ENCODE results near the gene MAML2. TPM values are rescaled to one million over a fixed set of nuclear protein-coding genes. Genes with fewer than 3 reads are reported as not detected.
"Not testable (repeated sequence)": the region's sequence is repeated elsewhere in the genome, so short reads cannot be mapped to it uniquely, and the experiment has no call there.

Gene MAML2
- polyA plus RNA-seq, 3 donors: 30.0 to 33.8 (median 30.9) TPM

GRCh38 chr11:96194581-96195374 lies 148.2 kb downstream of the MAML2 start:
- no peak for DNase-seq (ENCODE audit: low read depth in 3 of 3, low spot score in 2 of 3)

- no peak for DNase-seq (ENCODE audit: low read depth in 3 of 3, low spot score in 2 of 3)
Observed at GRCh38 chr11:96193745-96194443, 149.1 kb downstream of the MAML2 start.

DNA sequence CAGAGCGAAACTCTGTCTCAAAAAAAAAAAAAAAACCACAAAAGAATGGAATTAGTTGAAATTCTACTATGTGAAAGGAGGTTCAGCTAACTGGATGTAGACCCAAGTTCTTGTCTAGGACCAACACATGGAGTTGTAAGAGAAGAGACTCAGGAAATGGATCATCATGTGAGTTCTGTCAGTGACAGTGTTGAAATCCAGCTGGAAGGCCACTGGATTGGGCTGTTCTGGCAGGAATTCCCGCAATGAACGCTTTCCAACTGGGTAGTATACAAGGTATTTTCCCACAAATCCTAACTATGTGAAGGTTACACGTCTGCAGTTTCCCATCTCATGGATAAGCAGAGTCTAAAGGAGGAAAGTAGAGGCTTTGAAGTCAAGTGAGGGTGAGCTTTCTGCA lies 151.2 kb downstream of the MAML2 start:
- DNase-seq (ENCODE audit: low read depth in 3 of 3, low spot score in 2 of 3): no peak

DNA sequence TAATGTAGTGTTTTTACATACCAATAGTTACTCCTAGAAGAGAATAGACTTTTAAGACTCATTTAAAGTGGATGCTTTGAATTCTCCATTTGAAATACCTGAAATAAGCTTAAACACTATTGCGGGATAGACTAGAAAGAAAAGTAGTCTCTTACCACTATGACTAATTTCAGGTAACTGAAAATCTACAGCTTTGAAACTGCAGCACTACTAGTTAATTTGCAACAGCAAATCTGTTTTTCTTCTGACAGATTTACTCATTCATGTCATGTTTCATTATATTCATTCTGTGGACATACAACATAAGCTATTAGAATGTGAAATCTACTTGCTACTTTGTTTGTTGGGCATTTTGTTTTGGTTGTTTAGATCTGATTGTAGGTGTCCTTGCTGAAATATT lies 153.6 kb downstream of the MAML2 start:
- no peak for DNase-seq (ENCODE audit: low read depth in 3 of 3, low spot score in 2 of 3)

DNA sequence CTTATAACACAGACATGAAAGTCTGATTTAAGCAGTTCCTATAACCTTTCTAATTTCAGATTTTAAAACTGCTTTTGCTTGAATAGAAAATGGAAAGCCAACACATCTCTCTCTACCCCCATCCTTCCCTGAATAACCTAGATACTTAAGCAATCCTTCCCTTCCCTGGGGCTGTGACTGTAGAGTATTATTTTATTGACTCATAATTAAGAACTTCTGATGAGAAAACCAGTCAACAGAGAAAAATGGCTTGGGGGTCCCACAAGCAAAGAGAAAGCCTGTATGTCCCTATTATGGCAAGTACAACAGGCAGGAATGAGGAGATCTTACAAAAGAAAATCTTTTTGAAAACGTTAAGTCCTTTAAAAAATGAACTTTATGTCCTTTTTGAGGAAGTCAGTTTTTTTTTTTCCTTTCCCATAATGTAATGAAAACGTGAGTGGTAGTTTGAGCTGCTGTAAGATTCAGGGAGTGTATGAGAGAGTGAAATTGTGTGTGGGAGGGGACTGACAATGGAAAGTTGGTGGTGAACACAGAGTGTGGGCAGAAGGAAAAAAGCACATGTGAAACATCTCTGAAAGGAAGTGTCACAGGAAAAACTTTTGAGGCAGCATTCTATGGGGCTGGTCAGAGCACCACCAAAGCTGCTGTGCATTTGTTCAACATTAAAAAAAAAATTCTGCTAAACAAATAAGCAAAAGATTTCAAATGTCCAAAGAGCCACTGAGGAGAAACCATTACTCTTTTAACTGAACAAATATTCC lies 154.6 kb downstream of the MAML2 start:
- DNase-seq (ENCODE audit: low read depth in 3 of 3, low spot score in 2 of 3): no peak

DNA sequence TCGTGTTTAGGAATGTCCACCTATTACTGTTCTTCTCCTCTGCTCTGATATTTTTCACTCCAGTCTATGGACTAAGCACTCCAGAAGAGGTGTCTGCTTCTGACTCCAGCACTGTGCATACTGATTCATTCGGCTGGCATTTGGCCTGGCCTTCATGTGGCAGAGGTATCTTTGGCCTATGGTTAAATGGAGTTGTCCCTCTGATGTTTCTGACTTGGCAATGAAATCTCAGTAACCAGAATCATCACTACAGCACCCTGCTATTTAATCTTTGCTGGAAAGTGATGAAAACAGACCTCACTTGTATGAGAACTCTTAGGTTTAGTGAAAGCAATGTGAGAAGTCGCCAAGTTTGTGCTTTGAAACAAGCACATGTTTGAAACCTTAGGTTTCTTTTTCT lies 155.2 kb downstream of the MAML2 start:
- no peak for DNase-seq (ENCODE audit: low read depth in 3 of 3, low spot score in 2 of 3)

DNA sequence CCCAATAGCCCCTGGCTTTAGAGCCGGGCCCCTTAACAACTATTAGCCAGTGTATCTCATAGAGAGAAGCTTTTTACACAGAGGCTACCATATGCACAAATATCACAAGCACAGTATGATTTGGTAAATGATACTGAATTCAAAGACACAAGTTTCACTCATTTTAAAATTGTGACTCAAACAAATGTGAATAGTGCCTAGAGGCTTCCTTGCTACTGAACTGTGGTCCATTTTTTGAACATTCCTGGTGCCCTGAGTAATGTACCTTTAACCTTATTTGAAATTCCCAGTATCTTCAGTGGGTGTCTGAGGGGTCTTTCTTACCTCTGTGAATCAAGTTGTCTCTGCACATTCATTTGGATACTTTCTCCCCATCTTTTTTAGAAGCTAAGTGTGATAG lies 156.2 kb downstream of the MAML2 start:
- no peak for DNase-seq (ENCODE audit: low read depth in 3 of 3, low spot score in 2 of 3)

GRCh38 chr11:96185220-96185768 lies 157.7 kb downstream of the MAML2 start:
- DNase-seq (ENCODE audit: low read depth in 3 of 3, low spot score in 2 of 3): no peak

DNA sequence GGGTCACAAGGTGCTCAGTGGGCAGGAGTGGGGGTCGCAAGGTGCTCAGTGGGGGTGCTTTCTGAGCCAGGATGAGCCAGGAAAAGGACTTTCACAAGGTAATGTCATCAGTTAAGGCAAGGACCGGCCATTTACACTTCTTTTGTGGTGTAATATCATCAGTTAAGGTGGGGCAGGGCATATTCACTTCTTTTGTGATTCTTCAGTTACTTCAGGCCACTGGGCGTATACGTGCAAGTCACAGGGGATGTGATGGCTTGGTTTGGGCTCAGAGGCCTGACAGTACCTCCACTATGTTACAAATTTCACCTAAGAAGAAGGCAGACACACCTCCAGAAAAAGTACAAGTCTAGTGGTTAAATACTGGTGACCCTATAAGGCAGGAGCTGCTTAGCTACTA lies 162.1 kb downstream of the MAML2 start:
- not testable (repeated sequence) for DNase-seq (ENCODE audit: low read depth in 3 of 3, low spot score in 2 of 3)

GRCh38 chr11:96180341-96180740 lies 162.7 kb downstream of the MAML2 start:
- DNase-seq (ENCODE audit: low read depth in 3 of 3, low spot score in 2 of 3): no peak

DNA sequence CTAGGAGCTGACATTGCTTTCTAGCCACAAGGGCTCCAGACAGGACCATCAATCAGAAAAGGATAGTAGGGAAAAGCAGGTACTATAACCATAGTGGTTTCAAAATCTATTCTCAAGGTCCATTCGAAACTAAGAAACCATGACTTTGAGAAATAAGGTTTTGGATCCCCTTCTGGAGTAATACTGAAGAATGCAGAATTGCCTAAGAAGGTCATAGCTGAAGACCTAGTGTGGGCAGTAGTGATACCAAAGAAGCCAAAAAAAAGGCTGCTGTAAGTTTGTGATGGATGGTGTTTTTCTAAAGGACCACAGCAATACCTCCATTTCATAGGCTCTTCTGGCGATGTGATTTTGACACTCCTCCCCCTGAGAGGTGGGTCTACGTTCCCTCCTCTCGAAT lies 163.1 kb downstream of the MAML2 start:
- DNase-seq (ENCODE audit: low read depth in 3 of 3, low spot score in 2 of 3): no peak

GRCh38 chr11:96178887-96179279 lies 164.1 kb downstream of the MAML2 start:
- no peak for DNase-seq (ENCODE audit: low read depth in 3 of 3, low spot score in 2 of 3)

DNA sequence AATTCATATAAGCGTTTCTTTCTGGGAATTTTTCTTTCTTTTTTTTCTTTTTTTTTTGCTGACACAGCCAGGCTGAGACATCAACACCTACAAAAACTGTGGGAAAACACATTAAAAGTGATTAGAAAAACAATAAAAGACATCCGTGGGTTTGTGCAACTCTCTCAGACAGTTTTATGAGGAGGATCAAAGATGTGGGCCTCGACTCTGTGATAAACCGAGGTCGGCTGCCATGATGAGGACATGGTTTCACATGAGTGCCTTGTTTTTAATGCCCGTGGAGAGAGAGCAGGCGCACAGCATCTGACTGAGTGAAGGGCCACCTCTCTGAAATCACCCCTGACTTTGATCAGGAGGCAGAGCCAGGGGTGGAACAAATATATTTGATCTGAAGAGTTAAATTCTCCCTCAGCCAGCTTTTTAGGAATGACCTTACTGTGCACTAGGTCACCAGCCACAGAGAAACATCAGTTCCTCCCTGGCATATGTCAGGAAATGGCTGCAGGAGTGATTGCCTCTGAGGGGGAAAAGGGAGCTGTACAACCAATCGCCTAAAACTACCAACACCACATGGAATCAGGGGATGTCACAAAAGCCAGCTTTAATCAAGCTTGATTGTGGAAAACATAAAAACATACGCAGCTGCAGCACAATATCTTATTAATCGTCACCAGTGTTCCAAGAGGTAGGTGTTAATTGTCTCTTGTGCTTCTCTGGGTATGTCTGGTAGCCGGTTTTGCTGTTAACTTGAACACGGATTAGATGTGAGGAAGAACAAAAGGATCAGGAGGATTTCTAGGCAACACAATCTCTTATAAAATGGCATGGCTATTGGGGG lies 164.7 kb downstream of the MAML2 start:
- DNase-seq (ENCODE audit: low read depth in 3 of 3, low spot score in 2 of 3): no peak

GRCh38 chr11:96177146-96177545 lies 165.8 kb downstream of the MAML2 start:
- DNase-seq (ENCODE audit: low read depth in 3 of 3, low spot score in 2 of 3): no peak

DNA sequence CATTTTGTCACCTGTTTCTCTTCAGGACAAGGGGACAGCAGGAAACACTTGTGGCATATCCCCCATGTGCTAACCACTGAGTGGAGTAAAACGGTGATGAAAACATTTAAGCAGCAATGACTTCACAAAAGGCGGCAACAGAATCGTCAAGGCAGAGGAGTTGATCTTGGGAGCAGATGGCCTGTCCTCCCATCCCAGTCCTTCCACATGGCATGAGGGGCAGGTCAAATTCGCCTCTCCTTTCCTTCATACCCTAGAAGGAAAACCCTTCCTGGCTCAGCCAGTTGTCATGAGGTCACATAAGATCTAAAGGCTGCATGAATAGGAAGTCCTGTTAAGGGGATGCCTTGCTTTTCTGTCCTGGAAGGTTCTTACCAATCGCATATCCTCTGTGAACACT lies 169.1 kb downstream of the MAML2 start:
- no peak for DNase-seq (ENCODE audit: low read depth in 3 of 3, low spot score in 2 of 3)

- DNase-seq (ENCODE audit: low read depth in 3 of 3, low spot score in 2 of 3): no peak
Observed at GRCh38 chr11:96173422-96173821, 169.6 kb downstream of the MAML2 start.

GRCh38 chr11:96172604-96173003 lies 170.4 kb downstream of the MAML2 start:
- DNase-seq (ENCODE audit: low read depth in 3 of 3, low spot score in 2 of 3): no peak

GRCh38 chr11:96169250-96169649 lies 173.7 kb downstream of the MAML2 start:
- DNase-seq (ENCODE audit: low read depth in 3 of 3, low spot score in 2 of 3): no peak

DNA sequence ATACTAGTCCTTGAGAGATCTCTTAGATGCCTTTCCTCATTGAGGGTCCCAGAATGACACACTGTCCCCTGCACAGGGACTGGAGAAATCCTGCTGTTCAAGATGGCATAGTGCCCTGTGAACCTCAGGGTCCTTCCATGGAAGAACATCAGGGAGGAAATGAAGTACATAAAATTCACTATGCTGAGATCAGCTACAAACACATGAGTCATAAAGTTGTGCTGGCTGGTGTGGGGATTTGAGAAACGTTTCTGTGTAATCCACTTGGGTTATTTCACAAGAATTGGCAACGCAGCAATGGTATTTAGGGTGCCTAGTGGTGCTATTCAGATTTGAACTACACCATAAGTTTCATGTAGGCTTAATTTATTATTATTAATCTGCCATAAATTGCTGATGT lies 174.4 kb downstream of the MAML2 start:
- no peak for DNase-seq (ENCODE audit: low read depth in 3 of 3, low spot score in 2 of 3)

GRCh38 chr11:96167787-96168186 lies 175.2 kb downstream of the MAML2 start:
- no peak for DNase-seq (ENCODE audit: low read depth in 3 of 3, low spot score in 2 of 3)

Data from right renal cortex interstitium (tissue), 3 donors.